Panc1 (cell line): ENCODE measurements around the gene EBLN1.

Source experiments
- CTCF ChIP-seq: fragments of 450-650 bp; IDR thresholded peaks from 2 replicates; pipeline ENCODE4 v1.5.1; 2017; ENCODE audit warnings: mild to moderate bottlenecking
- POLR2AphosphoS5 ChIP-seq: IDR thresholded peaks from 2 replicates; pipeline ENCODE4 v1.6.1; 2012; ENCODE audit warnings: mild to moderate bottlenecking, low read depth, low read length, moderate library complexity
- TF ChIP-seq, protein P1 (sequence below), 2 experiments: IDR thresholded peaks; 2 replicates each; pipeline ENCODE4 v1.6.1; 2011 to 2012; ENCODE audit warnings: low read depth in 2 of 2, control low read depth in 1 of 2, low read length in 1 of 2, mild to moderate bottlenecking in 1 of 2, moderate library complexity in 1 of 2; ENCODE audit not compliant: insufficient read depth in 1 of 2

DNA sequence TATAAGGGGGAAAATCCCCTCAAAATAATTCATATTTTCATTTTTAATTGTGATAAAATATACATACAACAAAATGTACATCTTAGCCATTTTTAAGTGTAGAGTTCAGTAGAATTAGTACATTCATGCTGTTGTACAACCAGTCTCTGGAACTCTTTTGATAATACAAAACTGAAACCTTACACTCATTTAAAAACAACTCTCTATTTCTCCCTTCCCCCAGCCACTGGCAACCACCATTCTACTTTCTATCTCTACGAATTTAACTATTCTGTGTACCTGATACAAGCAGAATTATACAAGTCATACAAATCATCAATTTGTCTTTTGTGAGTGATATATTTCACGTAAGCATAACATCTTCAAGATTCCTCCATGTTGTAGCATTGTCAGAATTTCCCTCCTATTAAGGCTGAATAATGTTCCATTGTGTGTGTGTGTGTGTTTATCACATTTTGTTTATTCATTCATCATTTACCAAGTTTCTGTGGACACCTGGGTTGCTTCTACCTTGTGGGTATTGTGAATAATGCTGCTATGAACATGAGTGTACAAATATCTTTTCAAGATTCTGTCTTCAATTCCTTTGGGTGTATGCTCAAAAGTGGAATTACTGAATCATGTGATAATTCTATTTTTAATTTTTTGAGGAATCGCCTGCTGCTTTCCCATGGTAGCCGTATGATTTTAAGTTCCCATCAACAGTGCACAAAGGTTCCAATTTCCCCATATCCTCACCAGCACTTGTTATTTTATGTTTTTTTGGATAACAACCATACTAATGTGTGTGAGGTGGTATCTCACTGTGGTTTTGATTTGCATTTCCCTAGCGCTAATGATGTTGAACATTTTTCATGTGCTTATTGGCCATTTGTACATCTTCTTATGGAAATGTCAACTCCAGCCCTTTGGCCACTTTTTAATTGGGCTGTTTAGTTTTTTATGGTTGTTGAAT, 4.7 kb upstream of the EBLN1 start:
- TF ChIP-seq CTCF (no peak), POLR2AphosphoS5 (no peak)
- TF ChIP-seq, protein P1, sequence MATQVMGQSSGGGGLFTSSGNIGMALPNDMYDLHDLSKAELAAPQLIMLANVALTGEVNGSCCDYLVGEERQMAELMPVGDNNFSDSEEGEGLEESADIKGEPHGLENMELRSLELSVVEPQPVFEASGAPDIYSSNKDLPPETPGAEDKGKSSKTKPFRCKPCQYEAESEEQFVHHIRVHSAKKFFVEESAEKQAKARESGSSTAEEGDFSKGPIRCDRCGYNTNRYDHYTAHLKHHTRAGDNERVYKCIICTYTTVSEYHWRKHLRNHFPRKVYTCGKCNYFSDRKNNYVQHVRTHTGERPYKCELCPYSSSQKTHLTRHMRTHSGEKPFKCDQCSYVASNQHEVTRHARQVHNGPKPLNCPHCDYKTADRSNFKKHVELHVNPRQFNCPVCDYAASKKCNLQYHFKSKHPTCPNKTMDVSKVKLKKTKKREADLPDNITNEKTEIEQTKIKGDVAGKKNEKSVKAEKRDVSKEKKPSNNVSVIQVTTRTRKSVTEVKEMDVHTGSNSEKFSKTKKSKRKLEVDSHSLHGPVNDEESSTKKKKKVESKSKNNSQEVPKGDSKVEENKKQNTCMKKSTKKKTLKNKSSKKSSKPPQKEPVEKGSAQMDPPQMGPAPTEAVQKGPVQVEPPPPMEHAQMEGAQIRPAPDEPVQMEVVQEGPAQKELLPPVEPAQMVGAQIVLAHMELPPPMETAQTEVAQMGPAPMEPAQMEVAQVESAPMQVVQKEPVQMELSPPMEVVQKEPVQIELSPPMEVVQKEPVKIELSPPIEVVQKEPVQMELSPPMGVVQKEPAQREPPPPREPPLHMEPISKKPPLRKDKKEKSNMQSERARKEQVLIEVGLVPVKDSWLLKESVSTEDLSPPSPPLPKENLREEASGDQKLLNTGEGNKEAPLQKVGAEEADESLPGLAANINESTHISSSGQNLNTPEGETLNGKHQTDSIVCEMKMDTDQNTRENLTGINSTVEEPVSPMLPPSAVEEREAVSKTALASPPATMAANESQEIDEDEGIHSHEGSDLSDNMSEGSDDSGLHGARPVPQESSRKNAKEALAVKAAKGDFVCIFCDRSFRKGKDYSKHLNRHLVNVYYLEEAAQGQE (IDR thresholded peaks at IDR 0.05; ENCODE audit: insufficient read depth in 1 of 2, low read depth in 2 of 2, low read length in 1 of 2) = no peak
